ENCODE results near the gene MORN1. TPM values are rescaled to one million over a fixed set of nuclear protein-coding genes. Genes with fewer than 3 reads are reported as not detected.

The MORN1 gene
- total RNA-seq, 1 experiment from 2014 or later: 47.8 TPM

DNA sequence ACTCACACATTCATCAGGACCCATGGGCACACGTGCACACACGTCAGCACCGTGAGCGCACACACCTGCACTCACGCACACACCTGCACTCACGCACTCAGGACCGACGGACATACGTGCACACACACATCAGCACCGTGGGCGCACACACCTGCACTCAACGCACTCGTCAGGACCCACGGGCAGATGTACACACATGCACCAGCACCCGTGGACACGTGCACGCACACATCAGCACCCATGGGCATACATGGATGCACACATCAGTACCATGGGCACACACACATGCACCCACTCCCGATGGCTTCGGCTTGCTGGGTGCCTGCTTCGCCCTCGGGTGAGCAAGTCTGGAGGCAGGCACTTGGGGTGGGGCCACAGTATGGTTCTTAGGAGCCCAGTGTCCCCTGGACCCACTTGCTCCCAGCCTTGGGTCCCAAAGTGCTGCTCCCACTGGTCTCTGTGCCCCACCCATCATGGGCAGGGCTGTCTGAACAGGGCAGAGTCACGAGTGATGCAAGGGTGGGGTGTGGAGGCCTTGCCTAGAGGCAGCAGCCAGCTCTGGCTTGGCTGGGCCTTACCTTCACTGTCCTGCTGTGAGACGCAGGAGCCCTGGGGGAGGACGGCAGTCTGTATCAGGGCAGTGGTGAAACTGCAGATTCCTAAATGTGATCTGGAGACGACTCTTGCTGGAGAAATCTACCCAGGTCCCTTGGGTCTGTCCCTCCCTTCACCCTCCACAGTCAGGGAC, 113.4 kb downstream of the MORN1 start:
- ChIA-PET POLR2A (ENCODE audit: unreplicated experiment) (no interaction called here), CTCF (no interaction called here)
- H2AFZ ChIP-seq: no peak overlapping the region
- no peak overlapping the region for H3K4me2 ChIP-seq
- H3K27me3 ChIP-seq (ENCODE audit: insufficient read depth, low read depth): no peaks in the 10 kb centered on the region
- H3K4me1 ChIP-seq (replicated peaks; ENCODE audit: insufficient read depth): no peaks in the 10 kb centered on the region
- no peak overlapping the region for H3K27ac ChIP-seq
- no peak overlapping the region for H3K4me3 ChIP-seq
- no peak for TF ChIP-seq EZH2 (IDR thresholded peaks at IDR 0.05; ENCODE audit: low read depth)
- TF ChIP-seq, protein P1, sequence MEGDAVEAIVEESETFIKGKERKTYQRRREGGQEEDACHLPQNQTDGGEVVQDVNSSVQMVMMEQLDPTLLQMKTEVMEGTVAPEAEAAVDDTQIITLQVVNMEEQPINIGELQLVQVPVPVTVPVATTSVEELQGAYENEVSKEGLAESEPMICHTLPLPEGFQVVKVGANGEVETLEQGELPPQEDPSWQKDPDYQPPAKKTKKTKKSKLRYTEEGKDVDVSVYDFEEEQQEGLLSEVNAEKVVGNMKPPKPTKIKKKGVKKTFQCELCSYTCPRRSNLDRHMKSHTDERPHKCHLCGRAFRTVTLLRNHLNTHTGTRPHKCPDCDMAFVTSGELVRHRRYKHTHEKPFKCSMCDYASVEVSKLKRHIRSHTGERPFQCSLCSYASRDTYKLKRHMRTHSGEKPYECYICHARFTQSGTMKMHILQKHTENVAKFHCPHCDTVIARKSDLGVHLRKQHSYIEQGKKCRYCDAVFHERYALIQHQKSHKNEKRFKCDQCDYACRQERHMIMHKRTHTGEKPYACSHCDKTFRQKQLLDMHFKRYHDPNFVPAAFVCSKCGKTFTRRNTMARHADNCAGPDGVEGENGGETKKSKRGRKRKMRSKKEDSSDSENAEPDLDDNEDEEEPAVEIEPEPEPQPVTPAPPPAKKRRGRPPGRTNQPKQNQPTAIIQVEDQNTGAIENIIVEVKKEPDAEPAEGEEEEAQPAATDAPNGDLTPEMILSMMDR (conservative IDR thresholded peaks at IDR 0.05): no peak
- no TSS peak for BruUV-seq (replicated peaks)
- peaks cover 40% of the 10 kb centered on the region for H3K79me2 ChIP-seq (ENCODE audit: low read depth)
- H3F3A ChIP-seq (ENCODE audit: insufficient read depth, low read depth): 0 out of 2 replicates have a peak, but pooled peaks cover 7% of the 10 kb centered on the region
- DNase-seq: no peak
- no peaks in the 10 kb centered on the region for H3K9me3 ChIP-seq (ENCODE audit: insufficient read depth, low read depth)
- H3K36me3 ChIP-seq (ENCODE audit: low read depth): no peaks in the 10 kb centered on the region
- intact Hi-C loops (cut with micrococcal nuclease; ENCODE audit: unreplicated experiment): no loop called here
- no peaks in the 10 kb centered on the region for H3K9me2 ChIP-seq (ENCODE audit: insufficient read depth)
- peaks cover 37% of the 10 kb centered on the region for H4K20me1 ChIP-seq (ENCODE audit: insufficient read depth)

- no peaks in the 10 kb centered on the region for H3K4me1 ChIP-seq (replicated peaks; ENCODE audit: insufficient read depth)
- peaks cover 50% of the 10 kb centered on the region for H3K79me2 ChIP-seq (ENCODE audit: low read depth)
- DNase-seq: no peak
- no TSS peak for BruUV-seq (replicated peaks)
- H3K9me3 ChIP-seq (ENCODE audit: insufficient read depth, low read depth): no peaks in the 10 kb centered on the region
- peaks cover 47% of the 10 kb centered on the region for H4K20me1 ChIP-seq (ENCODE audit: insufficient read depth)
- no peaks in the 10 kb centered on the region for H3K36me3 ChIP-seq (ENCODE audit: low read depth)
- POLR2A ChIA-PET (ENCODE audit: unreplicated experiment): no interaction called here
- H2AFZ ChIP-seq: no peak overlapping the region
- H3K9me2 ChIP-seq (ENCODE audit: insufficient read depth): no peaks in the 10 kb centered on the region
- no peak overlapping the region for H3K27ac ChIP-seq
- H3K4me2 ChIP-seq: no peak overlapping the region
- 0 out of 2 replicates have a peak, but pooled peaks cover 7% of the 10 kb centered on the region for H3F3A ChIP-seq (ENCODE audit: insufficient read depth, low read depth)
- H3K27me3 ChIP-seq (ENCODE audit: insufficient read depth, low read depth): no peaks in the 10 kb centered on the region
- intact Hi-C loops (cut with micrococcal nuclease; ENCODE audit: unreplicated experiment): no loop called here
- CTCF ChIA-PET: no interaction called here
- H3K4me3 ChIP-seq: no peak overlapping the region
- no peak for TF ChIP-seq EZH2 (IDR thresholded peaks at IDR 0.05; ENCODE audit: low read depth)
- TF ChIP-seq, protein P1 (conservative IDR thresholded peaks at IDR 0.05): no peak
Observed at GRCh38 chr1:2276803-2277580, 114.4 kb downstream of the MORN1 start.

DNA sequence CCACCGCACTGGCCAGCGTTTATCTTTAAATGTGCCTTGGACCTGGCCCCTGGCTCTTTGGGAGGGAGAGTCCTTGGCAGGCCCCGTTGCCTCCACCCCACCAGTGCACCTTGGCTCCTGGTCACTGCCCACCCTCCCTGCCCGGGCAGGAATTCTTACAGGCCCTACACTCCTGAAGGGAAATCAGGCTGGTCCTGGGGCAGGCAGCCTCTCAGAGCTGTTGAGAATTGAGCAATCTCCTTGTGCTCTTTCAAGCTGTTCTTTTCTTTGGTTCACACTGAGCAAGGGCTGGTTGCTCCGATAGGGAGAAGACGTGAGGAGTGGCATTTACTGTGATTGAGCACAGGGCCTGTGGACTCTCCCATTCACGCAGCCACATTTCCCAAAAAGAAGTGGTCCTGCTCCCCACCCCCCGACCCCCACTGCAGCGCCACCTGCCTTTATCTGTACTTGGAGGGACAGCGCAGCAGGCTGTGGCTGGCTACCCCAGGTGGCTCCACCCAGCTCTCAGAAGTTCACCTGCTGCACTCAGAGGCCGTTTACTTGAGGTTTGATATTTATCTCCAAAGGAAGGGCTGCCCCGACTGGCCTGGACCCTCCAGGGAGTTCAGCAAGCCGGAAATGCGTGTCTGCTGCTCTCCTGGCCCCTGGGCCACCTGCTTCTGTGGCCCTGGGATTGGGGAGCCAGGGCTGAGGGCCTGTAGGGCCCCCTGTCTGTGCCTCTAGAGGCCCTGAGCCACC, 115.4 kb downstream of the MORN1 start:
- Histone ChIP-seq H3K9me2 (ENCODE audit: insufficient read depth) (no peaks in the 10 kb centered on the region), H2AFZ (no peak overlapping the region), H4K20me1 (ENCODE audit: insufficient read depth) (peaks cover 57% of the 10 kb centered on the region), H3K79me2 (ENCODE audit: low read depth) (peaks cover 60% of the 10 kb centered on the region), H3K9me3 (ENCODE audit: insufficient read depth, low read depth) (no peaks in the 10 kb centered on the region), H3K4me1 (replicated peaks; ENCODE audit: insufficient read depth) (no peaks in the 10 kb centered on the region), H3K27me3 (ENCODE audit: insufficient read depth, low read depth) (no peaks in the 10 kb centered on the region), H3K4me3 (no peak overlapping the region), H3K27ac (no peak overlapping the region), H3K36me3 (ENCODE audit: low read depth) (no peaks in the 10 kb centered on the region), H3K4me2 (no peak overlapping the region), H3F3A (ENCODE audit: insufficient read depth, low read depth) (0 out of 2 replicates have a peak, but pooled peaks cover 7% of the 10 kb centered on the region)
- ChIA-PET CTCF (interaction anchor here (0.7 kb wide), 1 partner anchor 10 kb away, joined by 4 read pairs; no protein-coding TSS in a partner anchor), POLR2A (ENCODE audit: unreplicated experiment) (no interaction called here)
- TF ChIP-seq, protein P1 (conservative IDR thresholded peaks at IDR 0.05): no peak
- TF ChIP-seq EZH2 (IDR thresholded peaks at IDR 0.05; ENCODE audit: low read depth): no peak
- intact Hi-C loops (cut with micrococcal nuclease; ENCODE audit: unreplicated experiment): no loop called here
- no TSS peak for BruUV-seq (replicated peaks)
- no peak for DNase-seq
